GM18508 (cell line): ENCODE results near the gene KLHL21.
"Not testable (repeated sequence)": the region's sequence is repeated elsewhere in the genome, so short reads cannot be mapped to it uniquely, and the experiment has no call there.

Experiments
- ATAC-seq: cut with Tn5 transposase; IDR thresholded peaks from one replicate; pipeline ENCODE4 v1.9.1; 2021; ENCODE audit warnings: moderate number of reproducible peaks; ENCODE audit not compliant: insufficient read depth, unreplicated experiment

Gene KLHL21

DNA sequence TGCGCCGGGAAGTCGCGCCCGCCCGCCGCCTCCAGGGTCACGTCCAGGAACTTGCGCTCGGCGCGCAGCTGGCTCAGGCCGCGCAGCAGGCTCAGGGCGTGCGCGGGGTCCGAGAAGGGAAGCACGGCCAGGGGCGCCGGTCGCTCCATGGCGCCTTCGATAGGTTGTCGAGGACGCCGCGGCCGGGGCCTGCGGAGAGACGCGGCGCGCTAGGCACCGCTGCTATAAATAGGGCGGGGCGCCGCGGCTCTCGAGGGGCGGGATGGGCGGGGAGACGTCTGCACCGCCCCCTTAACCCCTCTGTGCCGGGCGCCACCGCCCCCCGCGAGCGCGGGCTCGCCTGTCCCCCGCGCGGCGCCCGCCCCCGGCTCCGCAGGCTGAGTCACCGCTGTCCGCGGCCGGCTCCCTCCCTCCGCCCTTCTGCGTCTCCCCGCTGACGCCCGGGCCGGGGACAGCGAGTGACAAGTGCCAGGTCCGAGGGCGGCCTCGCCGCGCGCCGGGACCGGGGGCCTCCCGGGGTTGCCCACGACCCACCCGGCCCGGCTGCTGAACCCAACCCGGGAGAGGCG, at the start of gene KLHL21:
KLHL21 (minus strand) TSS at position 201 of the 569 bp plus-strand sequence; CDS start at position 149, 52 bp downstream.
- ATAC-seq, result no peak

DNA sequence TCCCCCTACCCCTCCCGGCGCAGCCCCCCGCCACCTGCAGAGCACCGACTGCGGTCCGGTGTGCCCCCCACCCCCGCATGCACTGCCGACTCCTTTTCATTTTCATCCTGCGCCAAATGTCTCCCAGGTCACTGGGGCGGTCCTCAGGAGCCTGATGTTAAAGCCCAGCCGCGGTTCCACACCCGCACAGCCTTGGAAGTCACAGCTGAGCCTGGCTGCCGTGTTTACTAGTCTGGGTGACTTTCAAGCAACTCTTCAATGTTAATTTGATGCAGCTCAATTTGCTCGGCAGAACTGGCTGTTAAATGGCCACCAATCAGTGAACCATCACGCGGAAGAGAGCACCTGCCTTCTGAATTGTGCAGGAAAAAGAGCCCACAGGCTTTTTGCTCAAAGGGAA, 49.2 kb upstream of the KLHL21 start:
- no peak for ATAC-seq

- no peak for ATAC-seq
Observed at GRCh38 chr1:6648556-6648955, 45.9 kb upstream of the KLHL21 start.

DNA sequence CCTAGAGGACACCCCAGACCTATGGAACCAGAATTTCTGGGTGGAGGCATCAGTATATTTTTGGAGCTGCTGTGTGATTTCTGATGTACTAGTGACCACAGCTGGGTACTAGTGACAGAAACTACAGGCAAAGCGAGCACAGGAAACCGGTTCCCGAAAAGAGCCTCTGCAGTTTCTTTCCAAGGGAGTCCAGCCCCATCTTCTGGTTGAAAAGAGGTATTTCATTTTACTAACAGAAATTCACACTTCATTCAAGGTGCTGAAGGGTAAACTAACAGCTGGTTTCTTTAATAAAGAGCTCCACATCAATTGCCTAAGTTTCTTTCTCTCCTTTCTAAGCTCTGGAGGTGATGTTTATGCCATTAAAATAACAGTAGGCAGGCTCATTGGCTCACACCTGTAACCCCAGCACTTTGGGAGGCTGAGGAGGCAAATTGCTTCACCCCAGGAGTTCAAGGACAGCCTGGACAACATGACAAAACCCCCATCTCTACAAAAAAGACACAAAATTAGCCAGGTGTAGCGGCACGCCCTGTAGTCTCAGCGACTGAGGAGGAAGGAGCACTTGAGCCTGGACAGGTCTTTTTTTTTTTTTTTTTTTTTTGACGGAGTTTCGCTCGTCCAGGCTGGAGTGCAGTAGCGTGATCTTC, 44.0 kb upstream of the KLHL21 start:
- no peak for ATAC-seq

GRCh38 chr1:6645018-6645417, 42.3 kb upstream of the KLHL21 start:
- ATAC-seq, result no peak

DNA sequence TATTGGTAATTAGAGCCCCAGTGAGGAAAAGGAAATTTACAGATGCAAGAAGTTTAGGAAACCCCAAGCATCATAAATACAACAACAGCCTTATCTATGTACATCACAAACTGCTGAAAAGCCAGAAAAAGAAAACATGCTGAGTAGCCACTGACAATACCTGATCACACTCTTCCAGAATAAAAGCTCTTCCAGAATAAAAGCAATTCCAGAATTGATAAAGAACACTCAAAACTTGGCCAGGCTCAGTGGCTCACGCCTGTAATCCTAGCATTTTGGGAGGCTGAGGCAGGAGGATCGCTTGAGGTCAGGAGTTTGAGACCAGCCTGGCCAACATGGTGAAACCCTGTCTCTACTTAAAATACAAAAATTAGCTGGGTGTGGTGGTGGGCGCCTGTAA, 38.2 kb upstream of the KLHL21 start:
- not testable (repeated sequence) for ATAC-seq

- ATAC-seq, result no peak
Observed at GRCh38 chr1:6638226-6638625, 35.6 kb upstream of the KLHL21 start.

DNA sequence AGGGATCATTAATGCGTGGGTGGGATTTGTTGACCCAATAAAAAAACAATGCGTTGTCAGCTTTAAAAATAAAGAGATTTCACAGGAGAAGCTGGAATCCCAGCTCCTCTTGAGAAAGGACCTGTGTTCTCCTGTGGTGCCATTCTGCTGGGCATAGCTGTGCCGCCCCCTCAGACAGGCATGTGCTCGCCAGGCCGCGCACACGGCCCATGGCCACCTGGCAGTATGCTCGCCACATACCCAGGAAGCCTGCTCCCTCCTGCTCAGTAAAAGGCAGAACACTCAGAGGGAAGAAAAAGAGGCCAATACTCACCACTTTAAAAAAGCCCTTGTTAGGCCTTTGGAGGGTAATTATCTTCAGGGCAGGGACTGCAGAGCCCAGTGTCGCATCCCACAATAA, 35.1 kb upstream of the KLHL21 start:
- no peak for ATAC-seq

DNA sequence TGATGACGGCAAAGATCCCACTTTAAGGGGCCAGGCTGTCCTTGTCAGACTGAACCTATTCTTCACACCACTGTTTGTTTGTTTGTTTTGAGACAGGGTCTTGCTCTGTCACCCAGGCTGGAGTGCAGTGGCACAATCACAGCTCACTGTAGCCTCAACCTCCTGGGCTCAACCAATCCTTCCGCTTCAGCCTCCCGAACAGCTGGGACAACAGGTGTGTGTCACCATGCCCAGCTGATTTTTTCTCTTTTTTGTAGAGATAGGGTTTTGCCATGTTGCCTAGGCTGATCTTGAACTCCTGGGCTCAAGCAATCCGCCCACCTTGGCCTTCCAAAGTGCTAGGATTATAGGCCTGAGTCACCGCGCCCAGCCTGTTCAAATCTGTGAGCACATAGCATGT, 34.1 kb upstream of the KLHL21 start:
- not testable (repeated sequence) for ATAC-seq

DNA sequence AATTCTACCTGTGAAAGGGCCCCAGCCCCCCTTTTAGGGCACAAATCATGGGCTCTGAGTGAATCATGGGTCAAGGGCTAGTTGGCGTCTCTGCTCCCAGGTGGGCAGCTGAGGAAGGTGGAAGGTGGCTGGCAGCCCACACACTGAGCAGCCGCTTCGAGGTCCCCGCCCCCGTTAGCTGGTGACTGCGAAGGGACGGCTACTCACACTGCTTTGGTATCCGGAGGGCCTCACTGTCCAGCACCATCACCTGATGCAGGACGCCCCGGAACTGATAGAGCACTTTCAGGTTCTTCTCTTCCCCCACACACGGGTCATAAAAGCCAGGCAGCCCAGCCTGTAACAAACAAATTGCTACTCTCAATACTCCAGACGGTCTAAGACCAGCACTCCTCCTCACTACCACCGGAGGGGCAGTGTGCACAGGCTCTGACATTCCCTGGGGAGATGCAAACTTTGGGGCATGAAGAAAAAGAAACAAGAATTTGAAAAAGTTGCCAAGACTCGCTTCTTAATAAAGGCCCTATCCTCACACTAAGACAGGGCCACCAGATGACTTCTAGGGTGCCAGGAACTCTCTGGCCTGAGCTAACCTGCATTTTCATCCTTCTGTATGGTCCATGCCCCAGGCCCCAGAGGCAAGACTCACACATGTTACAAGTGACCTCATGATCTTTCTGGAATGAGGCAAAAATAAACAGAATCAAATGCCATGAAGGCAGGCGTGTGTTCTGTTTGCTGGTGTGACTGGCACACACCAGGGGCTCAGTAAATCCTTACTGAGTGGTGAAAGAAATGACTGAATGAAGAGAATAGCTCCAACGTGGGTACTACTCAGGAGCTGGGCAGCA, 33.5 kb upstream of the KLHL21 start:
- no peak for ATAC-seq

GRCh38 chr1:6635161-6635909, 32.7 kb upstream of the KLHL21 start:
- ATAC-seq, result no peak

GRCh38 chr1:6634371-6635052, 31.8 kb upstream of the KLHL21 start:
- no peak for ATAC-seq

- ATAC-seq, result no peak
Observed at GRCh38 chr1:6632588-6633514, 30.2 kb upstream of the KLHL21 start.

GRCh38 chr1:6631058-6631457, 28.4 kb upstream of the KLHL21 start:
- no peak for ATAC-seq

GRCh38 chr1:6630027-6630426, 27.4 kb upstream of the KLHL21 start:
- ATAC-seq, result no peak

- no peak for ATAC-seq
Observed at GRCh38 chr1:6628971-6629479, 26.4 kb upstream of the KLHL21 start.

GRCh38 chr1:6627841-6628545, 25.3 kb upstream of the KLHL21 start:
- ATAC-seq, result no peak

GRCh38 chr1:6627031-6627430, 24.4 kb upstream of the KLHL21 start:
- no peak for ATAC-seq
